GM23338 (cell line): Measurements from ENCODE around the gene RAB40B. TPM values are rescaled to one million over a fixed set of nuclear protein-coding genes. Genes with fewer than 3 reads are reported as not detected.

Experiments
- ATAC-seq: fragments of 200-7000 bp; cut with Tn5 transposase; 3 replicates; pipeline ENCODE4 v1.9.1; 2020
- DNase-seq: peaks from one replicate; pipeline ENCODE4 v3.0.0-alpha.2; 2015; ENCODE audit warnings: low spot score
- H2AFZ ChIP-seq: fragments of 200-600 bp; sonication (generic); 2 replicates; pipeline ENCODE4 v1.8.0; 2016; ENCODE audit warnings: antibody characterized with exemption, mild to moderate bottlenecking, moderate library complexity
- H3F3A ChIP-seq: fragments of 200-600 bp; sonication (generic); replicated peaks from 2 replicates; pipeline ENCODE4 v1.8.0; 2017; ENCODE audit warnings: antibody characterized with exemption, mixed run types, low read depth
- H3K27ac ChIP-seq: fragments of 200-600 bp; sonication (generic); 2 replicates; pipeline ENCODE4 v1.6.1; 2016; ENCODE audit warnings: low read depth
- H3K27me3 ChIP-seq: fragments of 200-600 bp; sonication (generic); 2 replicates; pipeline ENCODE4 v1.8.0; 2016; ENCODE audit warnings: mild to moderate bottlenecking, mixed run types, moderate library complexity; ENCODE audit not compliant: insufficient read depth
- H3K36me3 ChIP-seq: fragments of 200-600 bp; sonication (generic); 2 replicates; pipeline ENCODE4 v1.8.0; 2016; ENCODE audit warnings: mild to moderate bottlenecking; ENCODE audit not compliant: insufficient read depth
- H3K4me1 ChIP-seq: fragments of 200-600 bp; sonication (generic); 2 replicates; pipeline ENCODE4 v1.8.0; 2016; ENCODE audit warnings: mild to moderate bottlenecking, moderate library complexity; ENCODE audit not compliant: insufficient read depth
- H3K4me2 ChIP-seq: fragments of 200-600 bp; sonication (generic); 2 replicates; pipeline ENCODE4 v1.7.1; 2017; ENCODE audit warnings: mixed run types
- H3K4me3 ChIP-seq: fragments of 200-600 bp; sonication (generic); 2 replicates; pipeline ENCODE4 v1.6.1; 2016; ENCODE audit warnings: mixed run types
- H3K79me2 ChIP-seq: fragments of 200-600 bp; sonication (generic); replicated peaks from 2 replicates; pipeline ENCODE4 v1.8.0; 2017; ENCODE audit warnings: mild to moderate bottlenecking; ENCODE audit not compliant: insufficient read depth
- H3K9me2 ChIP-seq: fragments of 200-600 bp; sonication (generic); 2 replicates; pipeline ENCODE4 v1.8.0; 2017; ENCODE audit not compliant: insufficient read depth
- H4K20me1 ChIP-seq: fragments of 200-600 bp; sonication (generic); replicated peaks from 2 replicates; pipeline ENCODE4 v1.8.0; 2017; ENCODE audit warnings: mild to moderate bottlenecking; ENCODE audit not compliant: insufficient read depth
- H3K27ac Mint-ChIP-seq: 2 replicates; pipeline ENCODE4 v1.8.0; 2020; ENCODE audit warnings: inconsistent platforms, mild to moderate bottlenecking, moderate library complexity, mixed read lengths
- H3K27me3 Mint-ChIP-seq: 3 replicates; pipeline ENCODE4 v1.8.0; 2022; ENCODE audit warnings: low read depth, mild to moderate bottlenecking, moderate library complexity, mixed read lengths, inconsistent platforms; ENCODE audit not compliant: insufficient read depth, poor library complexity
- H3K36me3 Mint-ChIP-seq: 3 replicates; pipeline ENCODE4 v1.8.0; 2021; ENCODE audit warnings: low read depth, mild to moderate bottlenecking, inconsistent platforms, moderate library complexity, mixed read lengths
- H3K4me1 Mint-ChIP-seq: 3 replicates; pipeline ENCODE4 v1.8.0; 2020; ENCODE audit warnings: mild to moderate bottlenecking, inconsistent platforms, mixed read lengths
- H3K4me3 Mint-ChIP-seq: 3 replicates; pipeline ENCODE4 v1.8.0; 2021; ENCODE audit warnings: moderate library complexity, mild to moderate bottlenecking, inconsistent platforms, mixed read lengths
- H3K9me3 Mint-ChIP-seq: 3 replicates; pipeline ENCODE4 v1.8.0; 2020; ENCODE audit warnings: moderate library complexity, mild to moderate bottlenecking, inconsistent platforms, mixed read lengths
- CREB1 ChIP-seq: fragments of 250-450 bp; sonication (Bioruptor Pico); IDR thresholded peaks from 2 replicates; pipeline ENCODE4 v1.5.0; 2020; ENCODE audit warnings: low read depth, mild to moderate bottlenecking, moderate library complexity
- CTCF ChIP-seq, 2 experiments: fragments of 200-600 bp in 1 of 2; sonication (generic) in 1 of 2; conservative IDR thresholded peaks; 2 replicates each; pipeline versions ENCODE4 v1.5.1 to v1.6.1; 2016 to 2017; ENCODE audit warnings: antibody characterized with exemption in 2 of 2, low read depth in 2 of 2, mild to moderate bottlenecking in 2 of 2, moderate library complexity in 1 of 2
- ETS1 ChIP-seq: IDR thresholded peaks from 2 replicates; pipeline ENCODE4 v1.6.1; 2016; ENCODE audit warnings: antibody characterized with exemption
- EZH2phosphoT487 ChIP-seq: fragments of 200-600 bp; sonication (generic); IDR thresholded peaks from one replicate; pipeline ENCODE4 v1.8.1; 2018; ENCODE audit warnings: antibody characterized with exemption; ENCODE audit not compliant: unreplicated experiment
- NANOG ChIP-seq: IDR thresholded peaks from 2 replicates; pipeline ENCODE4 v1.6.1; 2016; ENCODE audit warnings: antibody characterized with exemption, borderline replicate concordance
- REST ChIP-seq: IDR thresholded peaks from one replicate; pipeline ENCODE4 v1.6.1; 2018; ENCODE audit warnings: antibody characterized with exemption; ENCODE audit not compliant: unreplicated experiment
- STAT1 ChIP-seq: IDR thresholded peaks from one replicate; pipeline ENCODE4 v1.6.1; 2016; ENCODE audit warnings: antibody characterized with exemption; ENCODE audit not compliant: unreplicated experiment
- ZNF114 ChIP-seq: fragments of 250-450 bp; sonication (Bioruptor Pico); IDR thresholded peaks from 2 replicates; pipeline ENCODE4 v1.5.0; 2020; ENCODE audit warnings: mild to moderate bottlenecking, moderate library complexity
- ZNF331 ChIP-seq: fragments of 250-450 bp; sonication (Bioruptor Pico); IDR thresholded peaks from 2 replicates; pipeline ENCODE4 v1.5.0; 2020; ENCODE audit warnings: low read depth, mild to moderate bottlenecking, moderate library complexity
- polyA plus RNA-seq: library from polyadenylated mRNA; unstranded; fragments of >200 nt; fragmentation: Nextera tagmentation; extraction: Ambion mirVana; gene quantifications from 2 replicates; pipeline ENCODE4 v1.2.1, GENCODE V29; 2016
- total RNA-seq: library from RNA; depleted of rRNA; stranded (reverse); fragments of >200 nt; shearing (Covaris generic); gene quantifications from 2 replicates; pipeline ENCODE4 v1.2.3, GENCODE V29; 2014

RAB40B gene
- total and polyA plus RNA-seq, 2 experiments from 2014 or later: 4.2 to 5.2 TPM

- TF ChIP-seq REST (no peak), CREB1 (no peak)
These were observed 74.8 kb downstream of the RAB40B start (continued) for GRCh38 chr17:82623707-82624106.

GRCh38 chr17:82619641-82620040 is 78.9 kb downstream of the RAB40B start:
- H3K27me3 ChIP-seq: no peaks in the 10 kb centered on the region
- H3K4me3 ChIP-seq: no peak overlapping the region
- no peaks in the 10 kb centered on the region for H3K4me1 ChIP-seq
- H3K4me2 ChIP-seq: no peak overlapping the region
- H3K27ac Mint-ChIP-seq: no peak overlapping the region
- no peaks in the 10 kb centered on the region for H3K4me1 Mint-ChIP-seq
- peaks cover 5% of the 10 kb centered on the region for H3K27me3 Mint-ChIP-seq
- H4K20me1 ChIP-seq: peaks cover 3% of the 10 kb centered on the region
- no peaks in the 10 kb centered on the region for H3K9me3 Mint-ChIP-seq
- no peak for ATAC-seq
- no peak for DNase-seq
- no peaks in the 10 kb centered on the region for H3F3A ChIP-seq
- H3K9me2 ChIP-seq: no peaks in the 10 kb centered on the region
- H3K36me3 ChIP-seq: peaks cover 10% of the 10 kb centered on the region
- H2AFZ ChIP-seq: no peak overlapping the region
- peaks cover 80% of the 10 kb centered on the region for H3K36me3 Mint-ChIP-seq
- no peak overlapping the region for H3K4me3 Mint-ChIP-seq
- H3K27ac ChIP-seq: no peak overlapping the region
- no peaks in the 10 kb centered on the region for H3K79me2 ChIP-seq
- no peak for TF ChIP-seq REST
- TF ChIP-seq ZNF114 (CRISPR knock-in tag): no peak
- TF ChIP-seq ETS1: no peak
- no peak for TF ChIP-seq NANOG
- TF ChIP-seq CTCF (conservative IDR thresholded peaks at IDR 0.05; ENCODE audit: low read depth in 2 of 2): no peak
- TF ChIP-seq ZNF331: no peak
- TF ChIP-seq STAT1: no peak
- TF ChIP-seq EZH2phosphoT487: no peak
